Measurements from ENCODE around the gene CYP2W1.

DNA sequence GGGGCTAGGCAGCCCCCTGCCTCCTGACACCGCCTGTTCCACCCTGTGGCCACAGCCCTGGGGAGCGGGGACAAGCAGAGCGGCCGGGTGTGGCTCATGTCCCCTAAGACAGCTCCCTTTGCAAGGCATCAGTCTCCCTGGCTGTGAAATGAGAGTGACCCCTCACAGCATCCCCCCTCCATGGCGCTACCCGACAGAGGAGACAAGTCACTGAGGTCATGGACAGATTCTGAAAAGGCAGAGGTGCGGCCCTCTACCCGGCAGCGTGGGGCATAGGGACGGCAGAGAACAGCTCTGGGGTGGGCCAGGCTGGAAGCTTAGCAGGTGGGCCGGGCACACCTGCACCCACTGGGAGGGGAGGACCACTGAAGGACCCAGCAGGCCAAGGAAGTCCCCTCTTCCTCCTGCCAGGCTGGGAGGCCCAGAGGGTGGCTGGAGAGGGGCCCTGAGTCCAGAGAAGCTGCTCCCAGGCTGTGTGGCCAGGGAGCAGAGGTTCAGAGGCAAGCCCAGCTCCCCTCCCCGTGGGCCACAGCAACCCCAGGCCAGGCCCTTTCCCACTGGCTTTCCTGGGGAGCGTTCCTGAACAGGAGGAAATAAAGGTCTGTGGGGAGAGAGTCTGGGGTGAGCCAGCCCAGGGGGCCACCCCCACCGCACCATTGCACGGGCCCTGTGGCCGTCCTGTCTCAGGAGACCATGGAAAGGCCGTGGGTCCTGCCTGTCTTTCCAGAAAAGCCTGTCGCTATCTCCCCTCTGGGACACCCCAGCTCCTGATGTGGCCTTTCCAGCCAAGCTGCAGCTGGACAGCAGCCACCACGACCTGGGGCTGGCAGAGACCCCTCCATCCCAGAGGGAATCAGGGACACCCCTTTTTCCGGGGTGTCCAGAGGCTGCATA is 30.2 kb upstream of the CYP2W1 start:
- TF ChIP-seq, protein P1, sequence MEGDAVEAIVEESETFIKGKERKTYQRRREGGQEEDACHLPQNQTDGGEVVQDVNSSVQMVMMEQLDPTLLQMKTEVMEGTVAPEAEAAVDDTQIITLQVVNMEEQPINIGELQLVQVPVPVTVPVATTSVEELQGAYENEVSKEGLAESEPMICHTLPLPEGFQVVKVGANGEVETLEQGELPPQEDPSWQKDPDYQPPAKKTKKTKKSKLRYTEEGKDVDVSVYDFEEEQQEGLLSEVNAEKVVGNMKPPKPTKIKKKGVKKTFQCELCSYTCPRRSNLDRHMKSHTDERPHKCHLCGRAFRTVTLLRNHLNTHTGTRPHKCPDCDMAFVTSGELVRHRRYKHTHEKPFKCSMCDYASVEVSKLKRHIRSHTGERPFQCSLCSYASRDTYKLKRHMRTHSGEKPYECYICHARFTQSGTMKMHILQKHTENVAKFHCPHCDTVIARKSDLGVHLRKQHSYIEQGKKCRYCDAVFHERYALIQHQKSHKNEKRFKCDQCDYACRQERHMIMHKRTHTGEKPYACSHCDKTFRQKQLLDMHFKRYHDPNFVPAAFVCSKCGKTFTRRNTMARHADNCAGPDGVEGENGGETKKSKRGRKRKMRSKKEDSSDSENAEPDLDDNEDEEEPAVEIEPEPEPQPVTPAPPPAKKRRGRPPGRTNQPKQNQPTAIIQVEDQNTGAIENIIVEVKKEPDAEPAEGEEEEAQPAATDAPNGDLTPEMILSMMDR (IDR thresholded peaks at IDR 0.05) = no peak
- no peak for TF ChIP-seq POLR2A (IDR thresholded peaks at IDR 0.05)
